CD4-positive, CD25-positive, alpha-beta regulatory T cell (primary cell): ENCODE measurements around the gene R3HCC1L. TPM values are rescaled to one million over a fixed set of nuclear protein-coding genes. Genes with fewer than 3 reads are reported as not detected.

Source experiments
- ATAC-seq, 2 donors: fragments of 150-1000 bp; cut with Tn5 transposase; one replicate each; pipeline ENCODE4 v1.10.0; 2021; ENCODE audit warnings: low read depth in 2 of 2, moderate number of reproducible peaks in 2 of 2, moderate library complexity in 1 of 2
- DNase-seq, 3 donors: peaks; one replicate each; pipeline versions ENCODE4 v3.0.0 to v3.0.0-alpha.2; 2012 to 2022; ENCODE audit warnings: mixed read lengths in 1 of 3
- H3K27ac ChIP-seq: one replicate; pipeline ENCODE4 v1.7.0; 2013; ENCODE audit warnings: mild to moderate bottlenecking, low read length; ENCODE audit not compliant: insufficient read depth, poor library complexity, severe bottlenecking
- H3K27me3 ChIP-seq: one replicate; pipeline ENCODE4 v1.7.0; 2013; ENCODE audit warnings: low read length; ENCODE audit not compliant: control insufficient read depth, insufficient read depth
- H3K36me3 ChIP-seq: one replicate; pipeline ENCODE4 v1.7.0; 2013; ENCODE audit warnings: mild to moderate bottlenecking, low read length, moderate library complexity; ENCODE audit not compliant: control insufficient read depth, insufficient read depth
- H3K4me1 ChIP-seq: 2 replicates; pipeline ENCODE4 v1.7.0; 2013; ENCODE audit warnings: mild to moderate bottlenecking, low read length; ENCODE audit not compliant: insufficient read depth, control insufficient read depth, poor library complexity, severe bottlenecking
- H3K4me3 ChIP-seq: one replicate; pipeline ENCODE4 v1.7.0; 2013; ENCODE audit warnings: low read depth, mild to moderate bottlenecking, low read length, moderate library complexity
- H3K9me3 ChIP-seq, 2 experiments: 1 replicate in 1 of 2; 2 replicates in 1 of 2; pipeline ENCODE4 v1.7.0; 2013; ENCODE audit warnings: low read length in 2 of 2, mild to moderate bottlenecking in 1 of 2, moderate library complexity in 1 of 2; ENCODE audit not compliant: control insufficient read depth in 2 of 2
- H3K27ac Mint-ChIP-seq, 3 donors: one replicate each; pipeline ENCODE4 v1.8.0; 2020 to 2022; ENCODE audit warnings: mild to moderate bottlenecking in 3 of 3, mixed read lengths in 3 of 3, moderate library complexity in 2 of 3
- H3K27me3 Mint-ChIP-seq: one replicate; pipeline ENCODE4 v1.8.0; 2022; ENCODE audit warnings: mild to moderate bottlenecking, mixed read lengths
- H3K36me3 Mint-ChIP-seq: one replicate; pipeline ENCODE4 v1.8.0; 2020; ENCODE audit warnings: mixed read lengths
- H3K4me1 Mint-ChIP-seq, 4 donors: one replicate each; pipeline ENCODE4 v1.8.0; 2020 to 2022; ENCODE audit warnings: mixed read lengths in 4 of 4, mild to moderate bottlenecking in 1 of 4
- H3K4me3 Mint-ChIP-seq, 4 donors: one replicate each; pipeline ENCODE4 v1.8.0; 2020 to 2022; ENCODE audit warnings: mild to moderate bottlenecking in 4 of 4, mixed read lengths in 4 of 4, moderate library complexity in 3 of 4
- H3K9me3 Mint-ChIP-seq, 7 donors: one replicate each; pipeline ENCODE4 v1.8.0; 2020 to 2022; ENCODE audit warnings: mixed read lengths in 7 of 7, mild to moderate bottlenecking in 3 of 7, moderate library complexity in 2 of 7
- polyA plus RNA-seq, 4 donors: library from polyadenylated mRNA; unstranded; fragments of 300-500 nt; fragmentation: Illumina TruSeq; gene quantifications; one replicate each; pipeline ENCODE4 v1.2.3, GENCODE V29; 2021
- total RNA-seq: library from RNA; stranded (reverse); gene quantifications from one replicate; pipeline ENCODE4 v1.2.3, GENCODE V29; 2022

R3HCC1L gene
- total and polyA plus RNA-seq, 5 donors from 2014 or later: 10.4 to 29.7 (median 13.3) TPM

DNA sequence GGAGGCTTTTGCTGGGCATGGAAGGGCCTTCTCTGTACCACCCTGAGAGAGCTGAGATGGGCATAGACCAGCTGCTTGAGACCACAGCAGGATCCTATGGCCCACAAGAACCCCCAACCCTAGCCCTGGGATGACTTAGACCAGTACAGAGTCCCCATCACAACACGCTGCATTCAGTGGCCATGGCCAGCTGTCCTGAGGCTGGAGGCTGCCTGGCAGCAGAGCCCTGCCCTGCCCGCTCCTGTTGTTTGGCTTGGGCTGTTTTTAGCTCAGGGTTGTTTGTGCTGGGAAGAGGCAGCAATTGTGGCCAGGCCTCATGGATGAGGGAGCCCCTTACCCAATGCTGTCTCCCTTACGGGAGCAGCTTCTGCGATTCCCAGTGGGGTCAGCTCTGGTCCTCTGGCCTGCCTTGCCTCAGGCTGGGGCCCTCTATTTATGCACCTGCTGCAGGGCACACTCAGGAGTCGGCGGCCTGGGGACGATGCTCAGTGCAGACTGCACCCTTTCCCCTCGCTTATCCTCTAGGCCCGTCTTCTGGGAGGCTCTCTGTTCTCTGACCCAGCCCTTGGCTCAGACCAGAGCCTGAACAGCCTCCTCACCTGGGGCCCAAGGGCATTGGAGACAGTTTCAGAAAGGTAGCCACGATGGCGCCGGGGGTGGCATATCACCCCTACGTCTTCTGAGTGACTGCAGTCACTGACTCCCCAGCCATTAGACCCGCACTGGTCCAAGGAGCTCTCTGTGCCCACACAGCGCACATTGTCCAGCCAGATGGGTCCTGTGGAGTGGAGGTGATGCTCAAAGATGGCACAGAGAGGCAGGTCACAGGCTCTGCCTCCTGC, 127.2 kb downstream of the R3HCC1L start:
- H3K9me3 ChIP-seq: no peaks in the 10 kb centered on the region
- no peaks in the 10 kb centered on the region for H3K4me1 ChIP-seq
- DNase-seq (no peak), ATAC-seq (no peak)
- H3K36me3 Mint-ChIP-seq: peaks cover 4% of the 10 kb centered on the region
- no peak overlapping the region for H3K27ac Mint-ChIP-seq
- peaks cover 16% of the 10 kb centered on the region for H3K27me3 Mint-ChIP-seq
- H3K4me1 Mint-ChIP-seq: peaks cover 0 to 1% (median 0%) of the 10 kb centered on the region in 4 donors
- H3K27me3 ChIP-seq: peaks cover 2% of the 10 kb centered on the region
- no peak overlapping the region for H3K4me3 ChIP-seq
- no peaks in the 10 kb centered on the region for H3K36me3 ChIP-seq
- H3K4me3 Mint-ChIP-seq: no peak overlapping the region
- no peak overlapping the region for H3K27ac ChIP-seq
- H3K9me3 Mint-ChIP-seq: no peaks in the 10 kb centered on the region

DNA sequence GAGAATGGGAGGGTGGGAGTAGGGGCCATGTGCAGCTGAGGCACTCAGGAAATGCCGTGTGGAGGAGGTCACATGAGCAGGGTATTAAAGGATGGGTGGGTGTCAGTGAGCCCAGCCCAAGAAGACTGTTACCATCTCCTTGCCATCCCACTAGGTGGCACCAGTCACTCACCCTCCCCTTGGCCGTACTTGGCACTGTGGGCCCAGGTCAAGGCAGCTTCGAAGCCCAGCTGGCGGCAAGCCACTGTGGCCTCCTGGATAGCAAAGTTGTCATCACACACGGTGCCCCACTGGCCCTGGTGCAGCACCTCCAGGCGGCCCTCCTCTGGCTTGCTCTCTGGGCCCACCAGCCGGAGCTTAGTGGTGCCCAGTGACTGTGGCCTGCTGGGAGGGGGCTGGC, 128.1 kb downstream of the R3HCC1L start:
- Histone ChIP-seq H3K4me3 (no peak overlapping the region), H3K27me3 (peaks cover 6% of the 10 kb centered on the region), H3K27ac (no peak overlapping the region), H3K36me3 (no peaks in the 10 kb centered on the region), H3K4me1 (no peaks in the 10 kb centered on the region), H3K9me3 (no peaks in the 10 kb centered on the region)
- Mint-ChIP-seq H3K4me1 (peaks cover 0 to 7% (median 0%) of the 10 kb centered on the region in 4 donors), H3K9me3 (no peaks in the 10 kb centered on the region), H3K27ac (no peak overlapping the region), H3K27me3 (peaks cover 25% of the 10 kb centered on the region), H3K36me3 (peaks cover 4% of the 10 kb centered on the region), H3K4me3 (no peak overlapping the region)
- ATAC-seq (no peak), DNase-seq (peak in 1 of 3 donors; percentile 10)

DNA sequence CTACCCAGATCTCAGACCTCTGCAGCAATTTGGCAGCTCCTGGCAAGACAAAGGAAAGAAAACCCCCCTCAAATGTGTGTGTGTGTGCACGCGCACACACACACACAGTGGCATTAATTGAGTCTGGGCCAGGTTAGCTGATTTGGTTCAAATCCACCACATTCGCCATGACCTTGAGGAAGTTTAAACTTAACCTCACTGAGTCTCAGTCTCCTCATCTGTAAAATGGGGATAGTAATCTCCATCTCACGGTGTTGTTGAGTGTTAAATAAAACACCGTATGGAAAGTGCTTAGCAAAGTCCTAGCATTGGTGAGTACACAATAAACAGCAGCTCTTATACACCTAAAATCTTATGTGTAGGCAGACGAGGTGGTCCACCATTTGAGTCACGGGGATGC, 128.6 kb downstream of the R3HCC1L start:
- DNase-seq: no peak
- H3K27me3 Mint-ChIP-seq: peaks cover 29% of the 10 kb centered on the region

DNA sequence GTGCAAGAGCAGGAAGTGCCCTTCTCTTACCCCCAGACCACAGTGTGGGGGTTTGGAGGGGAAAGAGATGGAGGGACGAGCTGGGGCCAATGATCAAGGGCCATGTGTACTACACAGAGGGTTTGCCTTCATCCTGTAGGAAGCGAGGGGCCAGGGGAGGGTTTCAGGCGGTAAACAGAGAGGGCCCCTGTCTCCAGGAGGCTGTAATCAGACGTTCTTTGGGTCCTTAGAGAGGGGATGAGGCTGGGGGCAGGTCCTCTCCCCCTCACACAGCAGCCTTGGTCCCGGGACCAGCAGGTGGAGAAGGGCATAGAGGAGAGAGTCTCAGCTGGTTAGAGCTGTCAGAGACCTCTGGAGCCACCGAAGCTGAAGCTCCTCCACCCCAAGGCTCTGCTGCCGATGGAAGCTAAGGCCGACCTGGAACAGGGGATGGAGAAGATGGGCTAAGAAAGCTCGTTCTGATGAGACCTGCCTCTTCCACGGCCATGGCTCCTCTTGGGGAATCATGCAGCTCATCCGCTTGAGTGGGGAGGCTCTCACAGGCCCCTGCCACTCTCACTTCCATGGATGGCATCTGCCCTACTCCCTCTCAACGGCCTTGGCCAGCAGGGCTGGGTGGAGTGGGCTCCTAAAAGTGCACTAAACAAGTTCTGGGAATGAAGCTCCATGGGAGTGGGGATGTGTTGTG, 130.1 kb downstream of the R3HCC1L start:
- Mint-ChIP-seq H3K27me3 (peaks cover 35% of the 10 kb centered on the region), H3K36me3 (peaks cover 4% of the 10 kb centered on the region), H3K27ac (no peak overlapping the region), H3K4me1 (peaks cover 0 to 16% (median 0%) of the 10 kb centered on the region in 4 donors), H3K9me3 (no peaks in the 10 kb centered on the region), H3K4me3 (no peak overlapping the region)
- Histone ChIP-seq H3K27me3 (peaks cover 7% of the 10 kb centered on the region), H3K27ac (no peak overlapping the region), H3K36me3 (no peaks in the 10 kb centered on the region), H3K9me3 (no peaks in the 10 kb centered on the region), H3K4me3 (no peak overlapping the region), H3K4me1 (no peaks in the 10 kb centered on the region)
- ATAC-seq (no peak), DNase-seq (no peak)

More for the DNA sequence above, 128.6 kb downstream of the R3HCC1L start:
- Histone ChIP-seq H3K27me3 (peaks cover 7% of the 10 kb centered on the region), H3K4me3 (no peak overlapping the region), H3K9me3 (no peaks in the 10 kb centered on the region), H3K4me1 (no peaks in the 10 kb centered on the region), H3K27ac (no peak overlapping the region), H3K36me3 (no peaks in the 10 kb centered on the region)
- Mint-ChIP-seq H3K9me3 (no peaks in the 10 kb centered on the region), H3K36me3 (peaks cover 4% of the 10 kb centered on the region), H3K4me3 (no peak overlapping the region), H3K27ac (no peak overlapping the region), H3K4me1 (peaks cover 0 to 7% (median 0%) of the 10 kb centered on the region in 4 donors)
- no peak for ATAC-seq

DNA sequence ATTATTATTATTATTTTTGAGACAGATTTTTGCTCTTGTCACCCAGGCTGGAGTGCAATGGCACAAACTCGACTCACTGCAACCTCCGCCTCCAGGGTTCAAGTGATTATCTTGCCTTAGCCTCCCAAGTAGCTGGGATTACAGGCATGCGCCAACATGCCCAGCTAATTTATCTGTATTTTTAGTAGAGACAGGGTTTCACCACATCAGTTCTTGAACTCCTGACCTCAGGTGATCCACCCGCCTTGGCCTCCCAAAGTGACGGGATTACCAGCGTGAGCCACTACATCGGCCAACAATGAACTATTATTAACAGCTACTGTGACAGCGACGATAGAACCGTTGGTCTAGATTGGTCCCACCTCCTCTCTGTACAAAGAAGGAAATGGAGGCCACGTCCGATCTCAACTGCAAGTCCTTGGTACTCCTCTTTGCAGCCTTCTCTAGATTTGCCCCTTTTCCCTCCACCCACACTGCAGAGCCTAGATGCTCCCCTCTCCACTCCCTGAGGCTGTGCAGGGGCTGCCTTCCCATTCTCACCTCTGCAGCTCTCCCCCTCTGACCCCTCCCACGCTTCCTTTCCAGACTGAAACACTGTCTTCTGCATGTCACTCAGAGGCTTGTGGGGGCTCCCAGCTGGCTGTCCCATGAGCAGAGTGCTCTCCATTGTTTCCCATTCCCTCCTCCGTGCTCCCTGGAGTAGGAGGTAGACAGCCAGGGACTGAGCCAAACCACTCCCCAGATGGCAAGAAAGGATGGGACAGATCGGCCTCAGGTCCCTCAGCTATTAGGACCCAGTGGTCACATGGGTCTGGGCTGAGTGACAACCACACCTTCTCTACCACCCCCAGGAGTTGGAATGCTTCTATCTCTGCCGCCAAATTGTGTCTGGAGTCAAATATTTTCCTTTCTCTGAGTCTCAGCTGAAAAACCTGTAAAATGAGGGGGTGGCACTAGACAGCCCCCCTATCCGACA, 131.2 kb downstream of the R3HCC1L start:
- H3K36me3 ChIP-seq: no peaks in the 10 kb centered on the region
- peaks cover 0 to 16% (median 0%) of the 10 kb centered on the region in 4 donors for H3K4me1 Mint-ChIP-seq
- no peaks in the 10 kb centered on the region for H3K9me3 Mint-ChIP-seq
- no peak overlapping the region for H3K27ac Mint-ChIP-seq
- H3K27me3 Mint-ChIP-seq: peaks cover 45% of the 10 kb centered on the region
- DNase-seq: no peak
- H3K4me3 ChIP-seq: no peak overlapping the region
- no peak overlapping the region for H3K27ac ChIP-seq
- H3K27me3 ChIP-seq: peaks cover 13% of the 10 kb centered on the region
- no peaks in the 10 kb centered on the region for H3K36me3 Mint-ChIP-seq
- H3K9me3 ChIP-seq: no peaks in the 10 kb centered on the region
- no peaks in the 10 kb centered on the region for H3K4me1 ChIP-seq
- ATAC-seq: no peak
- H3K4me3 Mint-ChIP-seq: peak overlapping the region in 2 of 4 donors; percentile 52 to 61

DNA sequence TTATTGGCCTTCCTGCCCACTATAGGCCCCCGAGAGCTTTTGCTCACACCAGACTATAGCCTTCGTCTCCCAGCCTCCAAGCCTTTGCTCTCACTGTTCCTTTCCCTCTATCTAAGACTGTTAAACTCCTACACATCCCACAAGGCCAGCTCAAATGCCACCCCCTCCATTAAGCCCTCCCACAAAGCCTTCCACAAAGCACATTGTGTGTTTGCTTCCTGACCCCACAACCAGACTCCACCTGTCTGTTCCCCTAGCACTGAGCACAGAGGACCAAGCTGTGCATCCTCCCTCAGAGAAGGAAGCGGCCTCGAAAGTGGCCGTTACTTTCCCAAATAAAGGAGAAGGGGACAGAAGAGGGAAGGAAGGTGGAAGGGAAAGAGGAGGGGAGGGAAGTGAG, 132.2 kb downstream of the R3HCC1L start:
- Mint-ChIP-seq H3K4me1 (peaks cover 0 to 16% (median 0%) of the 10 kb centered on the region in 4 donors), H3K9me3 (no peaks in the 10 kb centered on the region), H3K4me3 (peak overlapping the region in 1 of 4 donors; percentile 43), H3K27ac (no peak overlapping the region), H3K27me3 (peaks cover 53% of the 10 kb centered on the region), H3K36me3 (no peaks in the 10 kb centered on the region)
- H3K4me1 ChIP-seq: no peaks in the 10 kb centered on the region
- H3K4me3 ChIP-seq: no peak overlapping the region
- H3K27me3 ChIP-seq: peaks cover 13% of the 10 kb centered on the region
- H3K36me3 ChIP-seq: no peaks in the 10 kb centered on the region
- no peak for DNase-seq
- H3K9me3 ChIP-seq: no peaks in the 10 kb centered on the region
- no peak for ATAC-seq
- H3K27ac ChIP-seq: no peak overlapping the region
